Lower leg skin (tissue), 4 donors: Measurements from ENCODE around the gene A3GALT2. TPM values are rescaled to one million over a fixed set of nuclear protein-coding genes. Genes with fewer than 3 reads are reported as not detected.

Experiments used
- DNase-seq, 2 donors: peaks; one replicate each; pipeline ENCODE4 v3.0.0-alpha.2; 2019; ENCODE audit warnings: low spot score in 2 of 2
- H3K4me3 ChIP-seq: fragments of 200-600 bp; sonication (generic); 2 replicates; pipeline ENCODE4 v1.5.1; 2017; ENCODE audit warnings: mild to moderate bottlenecking, low read depth; ENCODE audit not compliant: poor library complexity, severe bottlenecking
- POLR2A ChIP-seq, 2 donors: fragments of 450-650 bp; IDR thresholded peaks; one replicate each; pipeline ENCODE4 v1.6.1; 2016 to 2017; ENCODE audit warnings: antibody characterized with exemption in 2 of 2, mild to moderate bottlenecking in 1 of 2, moderate library complexity in 1 of 2
- WGBS, 2 donors: methylation state at CpG; one replicate each; pipeline ENCODE4 v1.1.5; 2018; 5-methylcytosine and 5-hydroxymethylcytosine counted together
- intact Hi-C: fragments of 100-400 bp; cut with DNase I; formaldehyde crosslinking; loops from one replicate; pipeline ENCODE4 v1.15.0; 2023; ENCODE audit warnings: low total_unique reads
- total RNA-seq, 4 donors: library from RNA; depleted of rRNA; stranded (reverse); fragments of >200 nt; gene quantifications; one replicate each; pipeline ENCODE4 v1.1.0, GENCODE V29; 2016
- TF ChIP-seq, protein P1 (sequence below), 3 donors: fragments of 450-650 bp; IDR thresholded peaks; one replicate each; pipeline ENCODE4 v1.5.1; 2016; ENCODE audit warnings: antibody characterized with exemption in 3 of 3, mild to moderate bottlenecking in 3 of 3, moderate library complexity in 2 of 3

A3GALT2 gene
- total RNA-seq, 4 donors from 2014 or later = not detected

GRCh38 chr1:33270808-33271465, 50.0 kb downstream of the A3GALT2 start:
- DNase-seq = peak in 1 of 2 donors; percentile 62
- no peak overlapping the region for H3K4me3 ChIP-seq
- intact Hi-C loops = no loop called here
- TF ChIP-seq, protein P1, sequence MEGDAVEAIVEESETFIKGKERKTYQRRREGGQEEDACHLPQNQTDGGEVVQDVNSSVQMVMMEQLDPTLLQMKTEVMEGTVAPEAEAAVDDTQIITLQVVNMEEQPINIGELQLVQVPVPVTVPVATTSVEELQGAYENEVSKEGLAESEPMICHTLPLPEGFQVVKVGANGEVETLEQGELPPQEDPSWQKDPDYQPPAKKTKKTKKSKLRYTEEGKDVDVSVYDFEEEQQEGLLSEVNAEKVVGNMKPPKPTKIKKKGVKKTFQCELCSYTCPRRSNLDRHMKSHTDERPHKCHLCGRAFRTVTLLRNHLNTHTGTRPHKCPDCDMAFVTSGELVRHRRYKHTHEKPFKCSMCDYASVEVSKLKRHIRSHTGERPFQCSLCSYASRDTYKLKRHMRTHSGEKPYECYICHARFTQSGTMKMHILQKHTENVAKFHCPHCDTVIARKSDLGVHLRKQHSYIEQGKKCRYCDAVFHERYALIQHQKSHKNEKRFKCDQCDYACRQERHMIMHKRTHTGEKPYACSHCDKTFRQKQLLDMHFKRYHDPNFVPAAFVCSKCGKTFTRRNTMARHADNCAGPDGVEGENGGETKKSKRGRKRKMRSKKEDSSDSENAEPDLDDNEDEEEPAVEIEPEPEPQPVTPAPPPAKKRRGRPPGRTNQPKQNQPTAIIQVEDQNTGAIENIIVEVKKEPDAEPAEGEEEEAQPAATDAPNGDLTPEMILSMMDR (IDR thresholded peaks at IDR 0.05) = no peak
- TF ChIP-seq POLR2A (IDR thresholded peaks at IDR 0.05) = no peak
- WGBS, 2 donors = 84 to 88% methylated on average over 6 to 7 of the region's 7 CpGs

DNA sequence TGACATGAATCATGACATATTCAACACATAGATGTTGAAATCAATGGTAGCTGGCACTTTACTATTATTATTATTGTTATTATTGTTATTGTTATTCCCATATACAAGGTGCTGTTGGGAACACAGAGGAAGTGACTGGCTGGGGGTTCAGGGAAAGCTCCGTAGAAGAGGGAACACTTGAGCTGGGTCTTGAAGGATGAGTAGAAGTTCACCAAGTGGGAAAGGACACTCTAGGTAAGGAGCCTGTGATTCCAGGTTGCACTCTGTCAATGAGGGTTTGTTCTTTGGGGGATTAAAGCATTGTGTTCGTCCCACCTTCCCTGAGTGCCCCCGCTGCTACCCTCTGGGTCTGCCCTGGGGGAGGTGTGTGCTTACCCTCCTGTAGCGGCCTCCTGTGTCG, 50.5 kb downstream of the A3GALT2 start:
- TF ChIP-seq, protein P1 (IDR thresholded peaks at IDR 0.05) = no peak
- TF ChIP-seq POLR2A (IDR thresholded peaks at IDR 0.05) = no peak
- intact Hi-C loops = no loop called here
- no peak for DNase-seq
- 93 to 95% methylated on average over 5 of the region's 5 CpGs for WGBS, 2 donors
- no peak overlapping the region for H3K4me3 ChIP-seq

DNA sequence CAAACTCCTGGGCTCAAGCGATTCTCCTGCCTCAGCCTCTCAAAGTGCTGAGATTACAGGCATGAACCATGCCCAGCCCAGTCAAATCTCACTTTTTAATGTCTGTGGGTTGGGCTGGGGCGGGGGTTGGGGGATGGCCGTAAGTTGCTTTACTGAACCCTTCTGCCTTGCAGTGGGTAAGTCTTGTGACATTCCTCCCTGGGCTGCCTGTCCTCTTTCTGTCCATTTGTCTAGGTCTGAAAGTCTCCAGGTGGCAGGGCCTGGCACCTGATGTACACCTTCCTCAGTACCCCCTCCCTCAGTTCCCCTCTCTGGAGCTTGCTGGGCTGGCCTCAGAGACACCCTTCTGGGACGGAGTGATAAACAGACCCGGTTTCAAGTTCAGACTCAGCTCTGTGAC, 51.3 kb downstream of the A3GALT2 start:
- no peak for DNase-seq
- intact Hi-C loops = no loop called here
- WGBS, 2 donors = 69 to 74% methylated on average over 5 of the region's 5 CpGs
- no peak for TF ChIP-seq POLR2A (IDR thresholded peaks at IDR 0.05)
- TF ChIP-seq, protein P1 (IDR thresholded peaks at IDR 0.05) = no peak
- H3K4me3 ChIP-seq = no peak overlapping the region

GRCh38 chr1:33268927-33269610, 51.8 kb downstream of the A3GALT2 start:
- peak in 1 of 2 donors; percentile 77 for DNase-seq
- intact Hi-C loops = no loop called here
- 36 to 39% methylated on average over 5 of the region's 5 CpGs for WGBS, 2 donors

GRCh38 chr1:33268457-33268856, 52.4 kb downstream of the A3GALT2 start:
- TF ChIP-seq POLR2A (IDR thresholded peaks at IDR 0.05) = no peak
- TF ChIP-seq, protein P1 (IDR thresholded peaks at IDR 0.05) = no peak
- peak in 1 of 2 donors; percentile 58 for DNase-seq
- WGBS, 2 donors = 68 to 74% methylated on average over 2 of the region's 2 CpGs
- intact Hi-C loops = no loop called here
- no peak overlapping the region for H3K4me3 ChIP-seq

More at GRCh38 chr1:33268927-33269610, 51.8 kb downstream of the A3GALT2 start:
- no peak overlapping the region for H3K4me3 ChIP-seq
- no peak for TF ChIP-seq POLR2A (IDR thresholded peaks at IDR 0.05)
- TF ChIP-seq, protein P1 (IDR thresholded peaks at IDR 0.05) = no peak
